ENCODE results near the gene ITSN1.

DNA sequence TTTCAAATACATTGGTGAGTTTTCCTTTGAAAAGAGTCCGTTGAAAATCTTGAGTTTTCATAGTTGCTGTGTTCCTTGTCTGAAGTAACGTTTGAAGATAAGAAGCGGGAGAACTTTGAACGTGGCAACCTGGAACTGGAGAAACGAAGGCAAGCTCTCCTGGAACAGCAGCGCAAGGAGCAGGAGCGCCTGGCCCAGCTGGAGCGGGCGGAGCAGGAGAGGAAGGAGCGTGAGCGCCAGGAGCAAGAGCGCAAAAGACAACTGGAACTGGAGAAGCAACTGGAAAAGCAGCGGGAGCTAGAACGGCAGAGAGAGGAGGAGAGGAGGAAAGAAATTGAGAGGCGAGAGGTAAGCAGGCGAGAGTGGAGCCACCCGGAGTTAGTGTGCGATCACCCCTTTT, 129.7 kb downstream of the ITSN1 start:
- TF ChIP-seq CTCF (IDR thresholded peaks at IDR 0.05; ENCODE audit: low read depth, low read length, poor library complexity, severe bottlenecking) (no peak), EZH2phosphoT487 (IDR thresholded peaks at IDR 0.05; ENCODE audit: borderline replicate concordance, low read length) (no peak)

All from DOHH2 (cell line).